ENCODE data around the gene EFHD2.

The EFHD2 gene

GRCh38 chr1:15362096-15362736 is 47.5 kb upstream of the EFHD2 start (continued):
- TF ChIP-seq GLI4 (tag by site-specific recombination; IDR thresholded peaks at IDR 0.05), result no peak
- no peak for TF ChIP-seq KLF8 (tag by site-specific recombination; IDR thresholded peaks at IDR 0.05)
- TF ChIP-seq ZNF2 (tag by site-specific recombination; IDR thresholded peaks at IDR 0.05), result no peak
- TF ChIP-seq TRIM28 (IDR thresholded peaks at IDR 0.05; ENCODE audit: borderline replicate concordance, low read length), result no peak
- no peak for TF ChIP-seq BCL11A (tag by site-specific recombination; IDR thresholded peaks at IDR 0.05; ENCODE audit: low read depth)

GRCh38 chr1:15362737-15363128 is 47.0 kb upstream of the EFHD2 start:
- TF ChIP-seq ZNF624 (tag by site-specific recombination; IDR thresholded peaks at IDR 0.05), result no peak
- TF ChIP-seq RBAK (tag by site-specific recombination; IDR thresholded peaks at IDR 0.05), result no peak
- no peak for TF ChIP-seq ZNF549 (tag by site-specific recombination; IDR thresholded peaks at IDR 0.05)
- TF ChIP-seq ZNF423 (tag by site-specific recombination; IDR thresholded peaks at IDR 0.05), result no peak
- no peak for TF ChIP-seq ZNF121 (tag by site-specific recombination; IDR thresholded peaks at IDR 0.05)
- no peak for TF ChIP-seq ZNF837 (tag by site-specific recombination; IDR thresholded peaks at IDR 0.05)
- no peak for TF ChIP-seq ZIC2 (tag by site-specific recombination; IDR thresholded peaks at IDR 0.05)
- no peak for TF ChIP-seq TRIM28 (IDR thresholded peaks at IDR 0.05; ENCODE audit: borderline replicate concordance, low read length)
- no peak for TF ChIP-seq KLF10 (tag by site-specific recombination; IDR thresholded peaks at IDR 0.05)
- no peak for TF ChIP-seq ZNF660 (tag by site-specific recombination; IDR thresholded peaks at IDR 0.05)
- TF ChIP-seq ZNF214 (tag by site-specific recombination; IDR thresholded peaks at IDR 0.05; ENCODE audit: borderline replicate concordance), result no peak
- TF ChIP-seq ZSCAN30 (tag by site-specific recombination; IDR thresholded peaks at IDR 0.05), result no peak
- no peak for TF ChIP-seq ZNF521 (tag by site-specific recombination; IDR thresholded peaks at IDR 0.05)
- TF ChIP-seq ZNF48 (tag by site-specific recombination; IDR thresholded peaks at IDR 0.05), result no peak
- TF ChIP-seq KLF7 (tag by site-specific recombination; IDR thresholded peaks at IDR 0.05; ENCODE audit: borderline replicate concordance), result no peak
- TF ChIP-seq SP7 (tag by site-specific recombination; IDR thresholded peaks at IDR 0.05), result no peak
- TF ChIP-seq, protein P1, sequence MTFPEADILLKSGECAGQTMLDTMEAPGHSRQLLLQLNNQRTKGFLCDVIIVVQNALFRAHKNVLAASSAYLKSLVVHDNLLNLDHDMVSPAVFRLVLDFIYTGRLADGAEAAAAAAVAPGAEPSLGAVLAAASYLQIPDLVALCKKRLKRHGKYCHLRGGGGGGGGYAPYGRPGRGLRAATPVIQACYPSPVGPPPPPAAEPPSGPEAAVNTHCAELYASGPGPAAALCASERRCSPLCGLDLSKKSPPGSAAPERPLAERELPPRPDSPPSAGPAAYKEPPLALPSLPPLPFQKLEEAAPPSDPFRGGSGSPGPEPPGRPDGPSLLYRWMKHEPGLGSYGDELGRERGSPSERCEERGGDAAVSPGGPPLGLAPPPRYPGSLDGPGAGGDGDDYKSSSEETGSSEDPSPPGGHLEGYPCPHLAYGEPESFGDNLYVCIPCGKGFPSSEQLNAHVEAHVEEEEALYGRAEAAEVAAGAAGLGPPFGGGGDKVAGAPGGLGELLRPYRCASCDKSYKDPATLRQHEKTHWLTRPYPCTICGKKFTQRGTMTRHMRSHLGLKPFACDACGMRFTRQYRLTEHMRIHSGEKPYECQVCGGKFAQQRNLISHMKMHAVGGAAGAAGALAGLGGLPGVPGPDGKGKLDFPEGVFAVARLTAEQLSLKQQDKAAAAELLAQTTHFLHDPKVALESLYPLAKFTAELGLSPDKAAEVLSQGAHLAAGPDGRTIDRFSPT (tag by site-specific recombination; IDR thresholded peaks at IDR 0.05), result no peak
- no peak for TF ChIP-seq YY2 (tag by site-specific recombination; IDR thresholded peaks at IDR 0.05)
- no peak for TF ChIP-seq ZNF670 (tag by site-specific recombination; IDR thresholded peaks at IDR 0.05; ENCODE audit: low read depth)
- TF ChIP-seq SETDB1 (IDR thresholded peaks at IDR 0.05; ENCODE audit: insufficient read length, low read length), result no peak
- H3K9me3 ChIP-seq (ENCODE audit: control insufficient read depth, insufficient read depth, low read depth, low read length), result no peaks in the 10 kb centered on the region
- H3K4me3 ChIP-seq (ENCODE audit: low read depth, low read length), result no peak overlapping the region
- H3K4me1 ChIP-seq (ENCODE audit: control insufficient read depth, insufficient read depth, low read length), result no peaks in the 10 kb centered on the region
- CTCF ChIA-PET, result no interaction called here
- H3K36me3 ChIP-seq (ENCODE audit: control insufficient read depth in 2 of 2, insufficient read depth in 1 of 2, low read length in 2 of 2), result no peaks in the 10 kb centered on the region
- no peak overlapping the region for H3K27ac ChIP-seq (ENCODE audit: extremely low read depth, low read depth, low read length)
- POLR2A ChIA-PET, result no interaction called here

DNA sequence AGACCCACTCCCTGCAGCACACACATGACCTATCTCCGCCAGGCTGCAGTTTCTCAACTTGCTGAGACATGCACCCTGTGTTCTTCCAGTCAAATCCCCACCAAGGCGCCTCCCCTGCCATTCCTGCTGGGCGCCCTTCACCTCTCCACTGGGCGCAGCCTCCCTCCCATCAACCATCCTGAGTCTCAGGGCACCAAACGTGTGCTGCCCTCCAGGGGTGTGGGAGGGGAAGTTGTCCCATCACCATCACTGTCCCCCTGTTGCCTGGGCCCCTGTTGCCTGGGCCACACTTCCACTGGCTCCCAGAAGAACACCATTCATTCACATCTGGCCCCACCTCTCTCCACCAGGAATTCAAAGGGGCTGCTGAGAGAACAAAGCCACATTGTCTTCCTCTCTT is 44.9 kb upstream of the EFHD2 start:
- H3K9me3 ChIP-seq (ENCODE audit: control insufficient read depth, insufficient read depth, low read depth, low read length), result no peaks in the 10 kb centered on the region
- TF ChIP-seq HOXC10 (CRISPR knock-in tag; IDR thresholded peaks at IDR 0.05), result no peak
- 0 out of 2 replicates have a peak, but pooled peaks have one; percentile 43 for TF ChIP-seq ZNF223 (tag by site-specific recombination; IDR thresholded peaks at IDR 0.05)
- TF ChIP-seq CTCF (tag by site-specific recombination; IDR thresholded peaks at IDR 0.05), result peak; percentile 63
- peak; percentile 94 for TF ChIP-seq ZIC2 (tag by site-specific recombination; IDR thresholded peaks at IDR 0.05)
- no peak overlapping the region for H3K4me3 ChIP-seq (ENCODE audit: low read depth, low read length)
- no peaks in the 10 kb centered on the region for H3K36me3 ChIP-seq (ENCODE audit: control insufficient read depth in 2 of 2, insufficient read depth in 1 of 2, low read length in 2 of 2)
- ChIA-PET POLR2A (no interaction called here), CTCF (no interaction called here)
- no peak overlapping the region for H3K27ac ChIP-seq (ENCODE audit: extremely low read depth, low read depth, low read length)
- H3K4me1 ChIP-seq (ENCODE audit: control insufficient read depth, insufficient read depth, low read length), result no peaks in the 10 kb centered on the region

Data from HEK293 (cell line).